ENCODE results near the gene ARL5A.

DNA sequence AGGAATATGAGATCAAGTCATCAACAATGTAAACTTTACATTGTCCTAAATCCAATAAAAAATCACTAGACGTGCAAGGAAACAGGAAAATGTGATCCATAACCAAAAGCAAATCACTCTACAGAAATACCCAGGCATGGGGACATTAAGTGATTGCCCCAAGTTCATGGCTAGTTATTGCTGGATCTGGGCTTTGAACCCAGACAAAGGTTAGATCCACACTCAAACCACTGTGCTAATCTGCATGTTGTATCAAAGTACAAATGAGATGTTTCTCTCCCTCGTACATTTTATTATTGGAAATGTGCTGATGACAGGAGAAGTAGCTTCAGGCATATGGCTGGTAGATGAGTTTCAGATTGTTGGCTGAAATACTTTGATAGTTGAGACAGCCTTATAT is 2.7 kb upstream of the ARL5A start:
- TF ChIP-seq HIVEP1 (CRISPR knock-in tag; IDR thresholded peaks at IDR 0.05) = no peak
- TF ChIP-seq, protein P1, sequence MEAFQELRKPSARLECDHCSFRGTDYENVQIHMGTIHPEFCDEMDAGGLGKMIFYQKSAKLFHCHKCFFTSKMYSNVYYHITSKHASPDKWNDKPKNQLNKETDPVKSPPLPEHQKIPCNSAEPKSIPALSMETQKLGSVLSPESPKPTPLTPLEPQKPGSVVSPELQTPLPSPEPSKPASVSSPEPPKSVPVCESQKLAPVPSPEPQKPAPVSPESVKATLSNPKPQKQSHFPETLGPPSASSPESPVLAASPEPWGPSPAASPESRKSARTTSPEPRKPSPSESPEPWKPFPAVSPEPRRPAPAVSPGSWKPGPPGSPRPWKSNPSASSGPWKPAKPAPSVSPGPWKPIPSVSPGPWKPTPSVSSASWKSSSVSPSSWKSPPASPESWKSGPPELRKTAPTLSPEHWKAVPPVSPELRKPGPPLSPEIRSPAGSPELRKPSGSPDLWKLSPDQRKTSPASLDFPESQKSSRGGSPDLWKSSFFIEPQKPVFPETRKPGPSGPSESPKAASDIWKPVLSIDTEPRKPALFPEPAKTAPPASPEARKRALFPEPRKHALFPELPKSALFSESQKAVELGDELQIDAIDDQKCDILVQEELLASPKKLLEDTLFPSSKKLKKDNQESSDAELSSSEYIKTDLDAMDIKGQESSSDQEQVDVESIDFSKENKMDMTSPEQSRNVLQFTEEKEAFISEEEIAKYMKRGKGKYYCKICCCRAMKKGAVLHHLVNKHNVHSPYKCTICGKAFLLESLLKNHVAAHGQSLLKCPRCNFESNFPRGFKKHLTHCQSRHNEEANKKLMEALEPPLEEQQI (IDR thresholded peaks at IDR 0.05) = no peak
- TF ChIP-seq, protein P2, sequence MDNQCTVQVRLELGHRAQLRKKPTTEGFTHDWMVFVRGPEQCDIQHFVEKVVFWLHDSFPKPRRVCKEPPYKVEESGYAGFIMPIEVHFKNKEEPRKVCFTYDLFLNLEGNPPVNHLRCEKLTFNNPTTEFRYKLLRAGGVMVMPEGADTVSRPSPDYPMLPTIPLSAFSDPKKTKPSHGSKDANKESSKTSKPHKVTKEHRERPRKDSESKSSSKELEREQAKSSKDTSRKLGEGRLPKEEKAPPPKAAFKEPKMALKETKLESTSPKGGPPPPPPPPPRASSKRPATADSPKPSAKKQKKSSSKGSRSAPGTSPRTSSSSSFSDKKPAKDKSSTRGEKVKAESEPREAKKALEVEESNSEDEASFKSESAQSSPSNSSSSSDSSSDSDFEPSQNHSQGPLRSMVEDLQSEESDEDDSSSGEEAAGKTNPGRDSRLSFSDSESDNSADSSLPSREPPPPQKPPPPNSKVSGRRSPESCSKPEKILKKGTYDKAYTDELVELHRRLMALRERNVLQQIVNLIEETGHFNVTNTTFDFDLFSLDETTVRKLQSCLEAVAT (IDR thresholded peaks at IDR 0.05) = no peak

All from K562 (cell line).